Transverse colon (tissue), 4 donors: ENCODE results near the gene VGLL4. TPM values are rescaled to one million over a fixed set of nuclear protein-coding genes. Genes with fewer than 3 reads are reported as not detected.

Experiments
- DNase-seq: peaks from one replicate; pipeline ENCODE4 v3.0.0-alpha.2; 2019
- H3K27ac ChIP-seq, 4 donors: fragments of 200-600 bp; sonication (generic); 2 replicates each; pipeline ENCODE4 v1.5.1; 2016 to 2018; ENCODE audit warnings: inconsistent platforms in 4 of 4
- H3K27me3 ChIP-seq: fragments of 200-600 bp; sonication (generic); 2 replicates; pipeline ENCODE4 v1.5.1; 2017; ENCODE audit warnings: inconsistent platforms
- H3K36me3 ChIP-seq, 4 donors: fragments of 200-600 bp; sonication (generic); 2 replicates each; pipeline ENCODE4 v1.5.1; 2017 to 2019; ENCODE audit warnings: inconsistent platforms in 4 of 4
- H3K4me1 ChIP-seq, 4 donors: fragments of 200-600 bp; sonication (generic); 2 replicates each; pipeline ENCODE4 v1.5.1; 2017 to 2020; ENCODE audit warnings: inconsistent platforms in 4 of 4
- H3K4me3 ChIP-seq, 4 donors: fragments of 200-600 bp; sonication (generic); 1 replicate in 1 of 4; 2 replicates in 3 of 4; pipeline versions ENCODE4 v1.5.1 to v1.6.1; 2017 to 2019; ENCODE audit warnings: inconsistent platforms in 4 of 4
- H3K9me3 ChIP-seq, 2 donors: fragments of 200-600 bp; sonication (generic); 2 replicates each; pipeline ENCODE4 v1.5.1; 2017 to 2019; ENCODE audit warnings: inconsistent platforms in 2 of 2
- EP300 ChIP-seq: sonication (generic); formaldehyde crosslinking; IDR thresholded peaks from one replicate; pipeline ENCODE4 v1.6.1; 2017; ENCODE audit warnings: antibody characterized with exemption, low read depth
- POLR2A ChIP-seq: fragments of 450-650 bp; IDR thresholded peaks from one replicate; pipeline ENCODE4 v1.6.1; 2016; ENCODE audit warnings: antibody characterized with exemption, mild to moderate bottlenecking, moderate library complexity
- POLR2AphosphoS5 ChIP-seq, 3 donors: sonication (generic); formaldehyde crosslinking; IDR thresholded peaks; one replicate each; pipeline ENCODE4 v1.6.1; 2016; ENCODE audit warnings: antibody characterized with exemption in 3 of 3
- WGBS, 2 donors: methylation state at CpG; one replicate each; pipeline ENCODE4 v1.1.5; 2018; ENCODE audit warnings: low coverage in 1 of 2; 5-methylcytosine and 5-hydroxymethylcytosine counted together
- in situ Hi-C, 4 donors: fragments of 200-750 bp; cut with MboI; loops; one replicate each; pipeline versions ENCODE4 v1.15.0 to v1.15.1; 2017; ENCODE audit warnings: low sequenced_read_pairs in 3 of 4, low pct_ligation_motif_present in 1 of 4, low pct_unique_long_range_greater_than_20kb in 1 of 4
- intact Hi-C: fragments of 100-400 bp; cut with DNase I; formaldehyde crosslinking; loops from one replicate; pipeline ENCODE4 v1.15.1; 2023; ENCODE audit warnings: low total_unique reads
- total RNA-seq, 4 donors: library from RNA; depleted of rRNA; stranded (reverse); fragments of >200 nt; gene quantifications; one replicate each; pipeline ENCODE4 v1.1.0, GENCODE V29; 2016
- TF ChIP-seq, protein P1 (sequence below), 5 experiments: fragments of 200-600 bp in 3 of 5; fragments of 450-650 bp in 2 of 5; sonication (generic) in 3 of 5; IDR thresholded peaks; 1 replicate in 2 of 5; 2 replicates in 3 of 5; pipeline ENCODE4 v1.5.1; 2016 to 2017; ENCODE audit warnings: antibody characterized with exemption in 5 of 5, inconsistent platforms in 3 of 5, mild to moderate bottlenecking in 2 of 5, moderate library complexity in 1 of 5

The VGLL4 gene
- total RNA-seq, 4 donors from 2014 or later: 67.3 to 175 (median 95.0) TPM

DNA sequence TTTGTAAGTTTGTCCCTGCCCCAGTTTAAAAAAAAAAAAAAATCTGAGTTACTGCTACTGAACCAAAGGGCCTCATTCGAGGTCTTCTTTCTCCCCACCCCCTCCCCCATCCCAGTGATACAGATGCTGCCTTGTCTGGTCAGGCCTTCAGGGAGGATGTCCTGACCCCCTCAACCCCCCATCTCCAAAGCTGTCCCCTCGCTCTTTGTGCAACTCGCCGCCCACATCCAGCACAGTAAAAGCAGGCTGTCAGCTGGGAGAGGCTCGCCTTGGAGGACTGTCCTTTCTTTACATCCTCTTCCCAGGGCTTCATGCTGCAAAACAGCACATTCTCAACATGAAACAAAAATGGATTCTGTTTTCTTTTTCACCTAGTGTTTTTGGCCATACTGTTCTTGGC is 133.4 kb downstream of the VGLL4 start:
- peak overlapping the region; percentile 63 to 80 (median 73) for H3K27ac ChIP-seq
- H3K4me1 ChIP-seq: peaks cover 26 to 46% (median 28%) of the 10 kb centered on the region in 4 donors
- no peak for DNase-seq
- in situ Hi-C loops: loop anchor here in 1 of 4 donors (25.0 kb wide), 1 partner anchor 123 kb away; no protein-coding TSS in a partner anchor
- WGBS, 2 donors: 72 to 76% methylated on average over 4 to 5 of the region's 5 CpGs
- TF ChIP-seq POLR2A (no peak), EP300 (no peak), POLR2AphosphoS5 (IDR thresholded peaks at IDR 0.05) (no peak)
- TF ChIP-seq, protein P1, sequence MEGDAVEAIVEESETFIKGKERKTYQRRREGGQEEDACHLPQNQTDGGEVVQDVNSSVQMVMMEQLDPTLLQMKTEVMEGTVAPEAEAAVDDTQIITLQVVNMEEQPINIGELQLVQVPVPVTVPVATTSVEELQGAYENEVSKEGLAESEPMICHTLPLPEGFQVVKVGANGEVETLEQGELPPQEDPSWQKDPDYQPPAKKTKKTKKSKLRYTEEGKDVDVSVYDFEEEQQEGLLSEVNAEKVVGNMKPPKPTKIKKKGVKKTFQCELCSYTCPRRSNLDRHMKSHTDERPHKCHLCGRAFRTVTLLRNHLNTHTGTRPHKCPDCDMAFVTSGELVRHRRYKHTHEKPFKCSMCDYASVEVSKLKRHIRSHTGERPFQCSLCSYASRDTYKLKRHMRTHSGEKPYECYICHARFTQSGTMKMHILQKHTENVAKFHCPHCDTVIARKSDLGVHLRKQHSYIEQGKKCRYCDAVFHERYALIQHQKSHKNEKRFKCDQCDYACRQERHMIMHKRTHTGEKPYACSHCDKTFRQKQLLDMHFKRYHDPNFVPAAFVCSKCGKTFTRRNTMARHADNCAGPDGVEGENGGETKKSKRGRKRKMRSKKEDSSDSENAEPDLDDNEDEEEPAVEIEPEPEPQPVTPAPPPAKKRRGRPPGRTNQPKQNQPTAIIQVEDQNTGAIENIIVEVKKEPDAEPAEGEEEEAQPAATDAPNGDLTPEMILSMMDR (IDR thresholded peaks at IDR 0.05): no peak
- H3K36me3 ChIP-seq: no peaks in the 10 kb centered on the region
- no peak overlapping the region for H3K4me3 ChIP-seq
- no peaks in the 10 kb centered on the region for H3K9me3 ChIP-seq
- intact Hi-C loops: no loop called here
- no peaks in the 10 kb centered on the region for H3K27me3 ChIP-seq

DNA sequence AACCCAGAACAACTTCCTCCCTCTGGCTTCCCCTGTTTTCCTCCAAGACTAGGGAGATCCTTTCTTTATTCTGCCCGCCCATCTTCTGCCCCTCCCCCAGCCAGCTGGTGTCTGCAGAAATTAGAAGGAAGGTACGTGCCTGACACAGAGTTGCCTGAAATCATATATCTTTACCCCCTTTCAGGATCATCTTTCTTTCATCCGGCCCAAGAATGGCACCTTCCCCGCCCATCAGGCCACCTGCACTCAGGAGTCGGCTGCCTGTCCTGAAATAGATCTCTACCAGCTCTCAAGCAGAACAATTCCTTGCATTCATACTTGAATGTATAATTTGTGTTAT is 133.7 kb downstream of the VGLL4 start:
- Histone ChIP-seq H3K4me1 (peaks cover 26 to 46% (median 28%) of the 10 kb centered on the region in 4 donors), H3K27ac (peak overlapping the region; percentile 63 to 80 (median 73)), H3K9me3 (no peaks in the 10 kb centered on the region), H3K4me3 (no peak overlapping the region), H3K36me3 (no peaks in the 10 kb centered on the region), H3K27me3 (no peaks in the 10 kb centered on the region)
- in situ Hi-C loops: loop anchor here in 1 of 4 donors (25.0 kb wide), 1 partner anchor 123 kb away; no protein-coding TSS in a partner anchor
- 48 to 52% methylated on average over 5 of the region's 5 CpGs for WGBS, 2 donors
- intact Hi-C loops: no loop called here
- no peak for TF ChIP-seq POLR2AphosphoS5 (IDR thresholded peaks at IDR 0.05)
- TF ChIP-seq, protein P1 (IDR thresholded peaks at IDR 0.05): no peak
- no peak for TF ChIP-seq POLR2A
- no peak for TF ChIP-seq EP300
- DNase-seq: no peak

DNA sequence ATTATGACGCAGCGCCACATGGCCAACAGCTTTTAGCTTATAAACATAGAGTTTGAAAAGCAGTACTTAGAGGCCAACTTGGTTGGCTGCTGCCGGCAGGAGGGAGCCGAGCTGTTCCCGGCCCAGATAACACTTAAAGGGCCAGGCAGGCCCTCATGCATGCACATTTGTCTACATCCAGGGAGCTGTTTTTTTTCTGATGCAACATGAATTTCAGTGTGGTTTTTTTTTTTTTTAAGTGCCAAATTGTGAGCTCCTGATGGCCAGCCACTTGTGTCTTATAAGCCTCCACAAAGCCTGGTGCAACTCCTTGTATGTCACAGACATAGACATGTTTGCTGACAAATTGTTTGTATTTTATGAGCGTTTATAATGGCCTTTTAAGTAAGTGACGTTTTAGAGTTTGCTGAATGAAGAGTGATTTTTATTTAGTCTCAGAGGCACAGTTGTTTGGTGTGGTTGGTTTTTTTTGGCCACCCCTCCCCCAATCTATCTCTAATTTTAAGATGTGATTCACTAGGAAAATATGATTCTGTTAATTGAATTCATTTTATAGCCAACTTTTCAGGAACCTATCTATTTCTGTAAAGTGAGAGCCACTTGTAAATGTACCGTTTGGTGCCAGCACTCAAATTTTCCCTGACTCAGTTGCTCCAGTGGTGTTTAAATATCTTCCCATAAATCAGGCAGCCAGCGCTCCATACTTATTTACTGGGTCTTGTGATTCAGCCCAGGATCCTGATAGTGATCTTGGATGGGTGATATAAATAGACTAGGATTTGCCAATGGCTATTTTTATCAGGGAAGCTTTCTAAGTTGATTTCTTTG is 134.3 kb downstream of the VGLL4 start:
- no peaks in the 10 kb centered on the region for H3K9me3 ChIP-seq
- 15 to 38% methylated on average over 8 to 9 of the region's 9 CpGs for WGBS, 2 donors
- intact Hi-C loops: no loop called here
- peak; percentile 63 for DNase-seq
- H3K36me3 ChIP-seq: no peaks in the 10 kb centered on the region
- H3K27ac ChIP-seq: peak overlapping the region; percentile 63 to 80 (median 73)
- H3K4me1 ChIP-seq: peaks cover 26 to 42% (median 28%) of the 10 kb centered on the region in 4 donors
- TF ChIP-seq POLR2A (no peak), POLR2AphosphoS5 (IDR thresholded peaks at IDR 0.05) (peak; percentile 35 to 55 (median 51)), EP300 (no peak)
- TF ChIP-seq, protein P1 (IDR thresholded peaks at IDR 0.05): peak in 1 of 5 experiments; percentile 31
- in situ Hi-C loops: loop anchor here in 1 of 4 donors (25.0 kb wide), 1 partner anchor 122 kb away; no protein-coding TSS in a partner anchor
- H3K4me3 ChIP-seq: no peak overlapping the region
- H3K27me3 ChIP-seq: no peaks in the 10 kb centered on the region

- intact Hi-C loops: no loop called here
- no peaks in the 10 kb centered on the region for H3K36me3 ChIP-seq
- no peak for TF ChIP-seq POLR2A
- TF ChIP-seq EP300: no peak
- TF ChIP-seq, protein P1 (IDR thresholded peaks at IDR 0.05): no peak
- H3K27me3 ChIP-seq: no peaks in the 10 kb centered on the region
- no peak overlapping the region for H3K4me3 ChIP-seq
- peaks cover 21 to 33% (median 25%) of the 10 kb centered on the region in 4 donors for H3K4me1 ChIP-seq
- no peaks in the 10 kb centered on the region for H3K9me3 ChIP-seq
- DNase-seq: no peak
- 40 to 69% methylated on average over 1 to 5 of the region's 5 CpGs for WGBS, 2 donors
- H3K27ac ChIP-seq: peak overlapping the region; percentile 63 to 80 (median 73)
- in situ Hi-C loops: loop anchor here in 1 of 4 donors (25.0 kb wide), 1 partner anchor 121 kb away; no protein-coding TSS in a partner anchor
Observed at GRCh38 chr3:11508346-11509172, 135.2 kb downstream of the VGLL4 start.
